Measurements from ENCODE around the gene KIF5C.

- TF ChIP-seq EZH2 (IDR thresholded peaks at IDR 0.05; ENCODE audit: borderline replicate concordance, low read depth, low read length, severe bottlenecking) = no peak
- TF ChIP-seq, protein P1, sequence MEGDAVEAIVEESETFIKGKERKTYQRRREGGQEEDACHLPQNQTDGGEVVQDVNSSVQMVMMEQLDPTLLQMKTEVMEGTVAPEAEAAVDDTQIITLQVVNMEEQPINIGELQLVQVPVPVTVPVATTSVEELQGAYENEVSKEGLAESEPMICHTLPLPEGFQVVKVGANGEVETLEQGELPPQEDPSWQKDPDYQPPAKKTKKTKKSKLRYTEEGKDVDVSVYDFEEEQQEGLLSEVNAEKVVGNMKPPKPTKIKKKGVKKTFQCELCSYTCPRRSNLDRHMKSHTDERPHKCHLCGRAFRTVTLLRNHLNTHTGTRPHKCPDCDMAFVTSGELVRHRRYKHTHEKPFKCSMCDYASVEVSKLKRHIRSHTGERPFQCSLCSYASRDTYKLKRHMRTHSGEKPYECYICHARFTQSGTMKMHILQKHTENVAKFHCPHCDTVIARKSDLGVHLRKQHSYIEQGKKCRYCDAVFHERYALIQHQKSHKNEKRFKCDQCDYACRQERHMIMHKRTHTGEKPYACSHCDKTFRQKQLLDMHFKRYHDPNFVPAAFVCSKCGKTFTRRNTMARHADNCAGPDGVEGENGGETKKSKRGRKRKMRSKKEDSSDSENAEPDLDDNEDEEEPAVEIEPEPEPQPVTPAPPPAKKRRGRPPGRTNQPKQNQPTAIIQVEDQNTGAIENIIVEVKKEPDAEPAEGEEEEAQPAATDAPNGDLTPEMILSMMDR (IDR thresholded peaks at IDR 0.05; ENCODE audit: borderline replicate concordance, extremely low read depth, low read length, poor library complexity, severe bottlenecking) = no peak
These were observed 49.6 kb downstream of the KIF5C start for GRCh38 chr2:148924514-148925178.
